Keratinocyte (primary cell): ENCODE data around the gene PRKAG1. TPM values are rescaled to one million over a fixed set of nuclear protein-coding genes. Genes with fewer than 3 reads are reported as not detected.

Experiments
- DNase-seq: peaks from one replicate; pipeline ENCODE4 v3.0.0-alpha.2; 2011; ENCODE audit warnings: low read depth, missing footprints, low spot score
- FAIRE-seq: peaks from 2 replicates; lab custom pipeline; 2011; peaks lifted over from hg19 to GRCh38; lab: Jason Lieb, UNC
- H2AFZ ChIP-seq: 2 replicates; pipeline ENCODE4 v1.6.0; 2012; ENCODE audit warnings: low read length, control low read depth, inconsistent platforms; ENCODE audit not compliant: control insufficient read depth
- H3K27ac ChIP-seq: 2 replicates; pipeline ENCODE4 v1.5.1; 2011; ENCODE audit warnings: low read length; ENCODE audit not compliant: control insufficient read depth, insufficient read depth
- H3K27me3 ChIP-seq: 3 replicates; pipeline ENCODE4 v1.6.0; 2011; ENCODE audit warnings: low read length; ENCODE audit not compliant: control insufficient read depth, insufficient read depth; ENCODE audit errors: extremely low read depth
- H3K36me3 ChIP-seq, 2 experiments: 2 replicates in 1 of 2; 3 replicates in 1 of 2; pipeline ENCODE4 v1.5.1; 2011; ENCODE audit warnings: low read length in 2 of 2, mild to moderate bottlenecking in 1 of 2; ENCODE audit not compliant: control insufficient read depth in 2 of 2, insufficient read depth in 2 of 2; ENCODE audit errors: extremely low read depth in 1 of 2
- H3K4me1 ChIP-seq: 3 replicates; pipeline ENCODE4 v1.5.1; 2011; ENCODE audit warnings: low read length; ENCODE audit not compliant: control insufficient read depth, insufficient read depth; ENCODE audit errors: extremely low read depth
- H3K4me2 ChIP-seq: 3 replicates; pipeline ENCODE4 v1.6.0; 2011; ENCODE audit warnings: low read depth, low read length; ENCODE audit not compliant: control insufficient read depth, insufficient read depth; ENCODE audit errors: extremely low read depth
- H3K4me3 ChIP-seq, 3 experiments: fragments of 200-600 bp in 1 of 3; sonication (generic) in 1 of 3; 2 replicates in 2 of 3; 3 replicates in 1 of 3; pipeline ENCODE4 v1.5.1; 2011 to 2016; ENCODE audit warnings: low read length in 3 of 3, mild to moderate bottlenecking in 3 of 3, control low read depth in 2 of 3, inconsistent platforms in 1 of 3, low read depth in 1 of 3, mixed read lengths in 1 of 3, mixed run types in 1 of 3, moderate library complexity in 1 of 3; ENCODE audit not compliant: control insufficient read depth in 2 of 3, insufficient read depth in 2 of 3; ENCODE audit errors: extremely low read depth in 1 of 3
- H3K79me2 ChIP-seq: 2 replicates; pipeline ENCODE4 v1.6.0; 2012; ENCODE audit warnings: low read length; ENCODE audit not compliant: control insufficient read depth, insufficient read depth
- H3K9ac ChIP-seq: 3 replicates; pipeline ENCODE4 v1.6.0; 2011; ENCODE audit warnings: low read length; ENCODE audit not compliant: control insufficient read depth, insufficient read depth; ENCODE audit errors: extremely low read depth
- H3K9me1 ChIP-seq: 3 replicates; pipeline ENCODE4 v1.6.0; 2011; ENCODE audit warnings: low read length; ENCODE audit not compliant: control insufficient read depth, insufficient read depth; ENCODE audit errors: extremely low read depth
- H3K9me3 ChIP-seq: 2 replicates; pipeline ENCODE4 v1.5.1; 2012; ENCODE audit warnings: low read depth, low read length; ENCODE audit not compliant: control insufficient read depth
- H4K20me1 ChIP-seq: 3 replicates; pipeline ENCODE4 v1.6.0; 2011; ENCODE audit warnings: low read length; ENCODE audit not compliant: control insufficient read depth, insufficient read depth; ENCODE audit errors: extremely low read depth
- CTCF ChIP-seq, 3 experiments: IDR thresholded peaks in 1 of 3; conservative IDR thresholded peaks in 1 of 3; optimal IDR thresholded peaks in 1 of 3; 2 replicates in 2 of 3; 3 replicates in 1 of 3; pipeline versions ENCODE3 to v1.5.1; 2011; ENCODE audit warnings: low read length in 3 of 3, mild to moderate bottlenecking in 3 of 3, moderate library complexity in 2 of 3, control low read depth in 1 of 3, inconsistent platforms in 1 of 3; ENCODE audit not compliant: insufficient read depth in 2 of 3; ENCODE audit errors: extremely low read depth in 1 of 3
- EZH2 ChIP-seq: IDR thresholded peaks from one replicate; pipeline ENCODE4 v1.6.1; 2012; ENCODE audit warnings: inconsistent platforms, mild to moderate bottlenecking, low read length, moderate library complexity
- dilution Hi-C: fragments of 300-500 bp; cut with MboI; formaldehyde crosslinking; loops from one replicate; pipeline ENCODE4 v1.7.0; 2020; ENCODE audit warnings: low sequenced_read_pairs; ENCODE audit not compliant: extremely low pct_ligation_motif_present
- polyA plus RNA-seq, 5 experiments: library from polyadenylated mRNA; depleted of rRNA in 3 of 5; stranded (reverse) in 3 of 5; stranded (forward) in 1 of 5; unstranded in 1 of 5; fragments of >200 nt; gene quantifications; 1 replicate in 1 of 5; 2 replicates in 3 of 5; 3 replicates in 1 of 5; pipeline versions ENCODE4 v1.2.1 to v1.2.3, GENCODE V29; 2011 to 2012; ENCODE audit warnings: missing spikeins in 2 of 5, low read depth in 1 of 5, low replicate concordance in 1 of 5

Gene PRKAG1
- polyA plus RNA-seq, 1 donor (not counting 4 experiments of a cell fraction or from before 2014, with no cell fraction given), result 125 TPM

- TF ChIP-seq CTCF (optimal IDR thresholded peaks at IDR 0.05 in 1 of 3, IDR thresholded peaks at IDR 0.05 in 1 of 3, conservative IDR thresholded peaks at IDR 0.05 in 1 of 3; ENCODE audit: extremely low read depth in 1 of 3, insufficient read depth in 2 of 3, low read length in 3 of 3) (no peak), EZH2 (no peak)
- peaks cover 39% of the 10 kb centered on the region for H3K27me3 ChIP-seq
- dilution Hi-C loops, result no loop called here
Measured at GRCh38 chr12:48968467-48968866, 50.1 kb downstream of the PRKAG1 start.

GRCh38 chr12:48967991-48968390 is 50.6 kb downstream of the PRKAG1 start:
- H3K27me3 ChIP-seq, result peaks cover 34% of the 10 kb centered on the region
- H3K4me3 ChIP-seq, result no peak overlapping the region
- H3K9me1 ChIP-seq, result no peaks in the 10 kb centered on the region
- H3K9me3 ChIP-seq, result no peaks in the 10 kb centered on the region
- dilution Hi-C loops, result no loop called here
- no peak for TF ChIP-seq EZH2
- no peak for TF ChIP-seq CTCF (optimal IDR thresholded peaks at IDR 0.05 in 1 of 3, IDR thresholded peaks at IDR 0.05 in 1 of 3, conservative IDR thresholded peaks at IDR 0.05 in 1 of 3; ENCODE audit: extremely low read depth in 1 of 3, insufficient read depth in 2 of 3, low read length in 3 of 3)
- DNase-seq (no peak), FAIRE-seq (no peak)
- no peak overlapping the region for H3K9ac ChIP-seq
- H3K36me3 ChIP-seq, result no peaks in the 10 kb centered on the region
- no peak overlapping the region for H2AFZ ChIP-seq
- H4K20me1 ChIP-seq, result no peaks in the 10 kb centered on the region
- H3K4me2 ChIP-seq, result no peak overlapping the region
- H3K4me1 ChIP-seq, result peaks cover 28% of the 10 kb centered on the region
- no peaks in the 10 kb centered on the region for H3K79me2 ChIP-seq
- no peak overlapping the region for H3K27ac ChIP-seq

More at GRCh38 chr12:48968467-48968866, 50.1 kb downstream of the PRKAG1 start:
- Histone ChIP-seq H3K36me3 (no peaks in the 10 kb centered on the region), H3K9me1 (no peaks in the 10 kb centered on the region), H2AFZ (no peak overlapping the region), H3K4me1 (peaks cover 28% of the 10 kb centered on the region), H3K9me3 (no peaks in the 10 kb centered on the region), H4K20me1 (no peaks in the 10 kb centered on the region), H3K9ac (no peak overlapping the region), H3K4me3 (no peak overlapping the region), H3K27ac (no peak overlapping the region), H3K4me2 (no peak overlapping the region), H3K79me2 (no peaks in the 10 kb centered on the region)
- FAIRE-seq (no peak), DNase-seq (no peak)
